IPS-NIHi7 (cell line): Measurements from ENCODE around the gene EFCAB12.
"Not testable (repeated sequence)": the region's sequence is repeated elsewhere in the genome, so short reads cannot be mapped to it uniquely, and the experiment has no call there.

ENCODE experiments used
- DNase-seq: peaks from one replicate; pipeline ENCODE4 v3.0.0; 2012; ENCODE audit warnings: mixed read lengths; ENCODE audit errors: extremely low spot score

Gene EFCAB12

GRCh38 chr3:129369711-129370110 is 58.7 kb downstream of the EFCAB12 start:
- DNase-seq, result no peak

- no peak for DNase-seq
Observed at GRCh38 chr3:129367821-129368220, 60.6 kb downstream of the EFCAB12 start.

- DNase-seq, result no peak
Observed at GRCh38 chr3:129366312-129366831, 62.1 kb downstream of the EFCAB12 start.

- DNase-seq, result no peak
Observed at GRCh38 chr3:129365296-129366136, 62.9 kb downstream of the EFCAB12 start.

GRCh38 chr3:129364811-129365210 is 63.6 kb downstream of the EFCAB12 start:
- not testable (repeated sequence) for DNase-seq

GRCh38 chr3:129363356-129363755 is 65.1 kb downstream of the EFCAB12 start:
- DNase-seq, result not testable (repeated sequence)

- peak; percentile 57 for DNase-seq
Observed at GRCh38 chr3:129360705-129361460, 67.6 kb downstream of the EFCAB12 start.

GRCh38 chr3:129360171-129360611 is 68.2 kb downstream of the EFCAB12 start:
- DNase-seq, result no peak

GRCh38 chr3:129358772-129359371 is 69.6 kb downstream of the EFCAB12 start:
- DNase-seq, result peak; percentile 61

- no peak for DNase-seq
Observed at GRCh38 chr3:129358177-129358771, 70.2 kb downstream of the EFCAB12 start.

- DNase-seq, result no peak
Observed at GRCh38 chr3:129357616-129358015, 70.8 kb downstream of the EFCAB12 start.

GRCh38 chr3:129356756-129357425 is 71.5 kb downstream of the EFCAB12 start:
- DNase-seq, result no peak

- DNase-seq, result no peak
Observed at GRCh38 chr3:129353589-129353941, 74.9 kb downstream of the EFCAB12 start.

GRCh38 chr3:129352650-129353588 is 75.5 kb downstream of the EFCAB12 start:
- no peak for DNase-seq

GRCh38 chr3:129352045-129352444 is 76.4 kb downstream of the EFCAB12 start:
- DNase-seq, result peak; percentile 57
